ENCODE measurements around the gene MUC15.

The MUC15 gene

GRCh38 chr11:26571861-26572654 lies at the start of gene MUC15:
MUC15 (minus strand) TSS chr11:26572263; CDS start chr11:26567094, 5,169 bp downstream.
- Histone ChIP-seq H3K4me3 (ENCODE audit: low read depth in 1 of 2, low read length in 2 of 2) (no peak within 1 kb of the TSS), H3K27ac (ENCODE audit: low read depth, low read length) (no peak within 1 kb of the TSS), H3K9ac (ENCODE audit: low read depth in 1 of 2, low read length in 2 of 2) (no peak within 1 kb of the TSS), H3K27me3 (ENCODE audit: control insufficient read depth in 1 of 2, insufficient read depth in 2 of 2, low read length in 2 of 2) (no peaks in the 10 kb centered on the region), H3K4me1 (ENCODE audit: control insufficient read depth in 1 of 2, insufficient read depth in 2 of 2, low read length in 2 of 2) (no peaks in the 10 kb centered on the region), H3K9me3 (ENCODE audit: control insufficient read depth in 1 of 2, low read length in 2 of 2) (no peaks in the 10 kb centered on the region), H3K36me3 (ENCODE audit: control insufficient read depth in 1 of 2, insufficient read depth in 2 of 2, low read length in 2 of 2) (no peaks in the 10 kb centered on the region)

GRCh38 chr11:26621132-26621531 lies 49.1 kb upstream of the MUC15 start:
- Histone ChIP-seq H3K4me1 (ENCODE audit: control insufficient read depth in 1 of 2, insufficient read depth in 2 of 2, low read length in 2 of 2) (no peaks in the 10 kb centered on the region), H3K36me3 (ENCODE audit: control insufficient read depth in 1 of 2, insufficient read depth in 2 of 2, low read length in 2 of 2) (no peaks in the 10 kb centered on the region), H3K4me3 (ENCODE audit: low read depth in 1 of 2, low read length in 2 of 2) (no peak overlapping the region), H3K9me3 (ENCODE audit: control insufficient read depth in 1 of 2, low read length in 2 of 2) (no peaks in the 10 kb centered on the region), H3K27me3 (ENCODE audit: control insufficient read depth in 1 of 2, insufficient read depth in 2 of 2, low read length in 2 of 2) (no peaks in the 10 kb centered on the region), H3K27ac (ENCODE audit: low read depth, low read length) (no peak overlapping the region), H3K9ac (ENCODE audit: low read depth in 1 of 2, low read length in 2 of 2) (no peak overlapping the region)

- no peaks in the 10 kb centered on the region for H3K9me3 ChIP-seq (ENCODE audit: control insufficient read depth in 1 of 2, low read length in 2 of 2)
- no peak overlapping the region for H3K27ac ChIP-seq (ENCODE audit: low read depth, low read length)
Measured at GRCh38 chr11:26620282-26621045, 48.4 kb upstream of the MUC15 start.

GRCh38 chr11:26618441-26618840 lies 46.4 kb upstream of the MUC15 start:
- Histone ChIP-seq H3K27me3 (ENCODE audit: control insufficient read depth in 1 of 2, insufficient read depth in 2 of 2, low read length in 2 of 2) (no peaks in the 10 kb centered on the region), H3K27ac (ENCODE audit: low read depth, low read length) (no peak overlapping the region), H3K9me3 (ENCODE audit: control insufficient read depth in 1 of 2, low read length in 2 of 2) (no peaks in the 10 kb centered on the region), H3K4me1 (ENCODE audit: control insufficient read depth in 1 of 2, insufficient read depth in 2 of 2, low read length in 2 of 2) (no peaks in the 10 kb centered on the region), H3K4me3 (ENCODE audit: low read depth in 1 of 2, low read length in 2 of 2) (no peak overlapping the region), H3K9ac (ENCODE audit: low read depth in 1 of 2, low read length in 2 of 2) (no peak overlapping the region), H3K36me3 (ENCODE audit: control insufficient read depth in 1 of 2, insufficient read depth in 2 of 2, low read length in 2 of 2) (no peaks in the 10 kb centered on the region)

More at GRCh38 chr11:26620282-26621045, 48.4 kb upstream of the MUC15 start:
- Histone ChIP-seq H3K27me3 (ENCODE audit: control insufficient read depth in 1 of 2, insufficient read depth in 2 of 2, low read length in 2 of 2) (no peaks in the 10 kb centered on the region), H3K36me3 (ENCODE audit: control insufficient read depth in 1 of 2, insufficient read depth in 2 of 2, low read length in 2 of 2) (no peaks in the 10 kb centered on the region), H3K4me1 (ENCODE audit: control insufficient read depth in 1 of 2, insufficient read depth in 2 of 2, low read length in 2 of 2) (no peaks in the 10 kb centered on the region), H3K9ac (ENCODE audit: low read depth in 1 of 2, low read length in 2 of 2) (no peak overlapping the region), H3K4me3 (ENCODE audit: low read depth in 1 of 2, low read length in 2 of 2) (no peak overlapping the region)

- Histone ChIP-seq H3K4me3 (ENCODE audit: low read depth in 1 of 2, low read length in 2 of 2) (no peak overlapping the region), H3K36me3 (ENCODE audit: control insufficient read depth in 1 of 2, insufficient read depth in 2 of 2, low read length in 2 of 2) (no peaks in the 10 kb centered on the region), H3K4me1 (ENCODE audit: control insufficient read depth in 1 of 2, insufficient read depth in 2 of 2, low read length in 2 of 2) (no peaks in the 10 kb centered on the region), H3K9me3 (ENCODE audit: control insufficient read depth in 1 of 2, low read length in 2 of 2) (no peaks in the 10 kb centered on the region), H3K27me3 (ENCODE audit: control insufficient read depth in 1 of 2, insufficient read depth in 2 of 2, low read length in 2 of 2) (no peaks in the 10 kb centered on the region), H3K27ac (ENCODE audit: low read depth, low read length) (no peak overlapping the region), H3K9ac (ENCODE audit: low read depth in 1 of 2, low read length in 2 of 2) (no peak overlapping the region)
Measured at GRCh38 chr11:26613759-26614158, 41.7 kb upstream of the MUC15 start.

- no peak overlapping the region for H3K4me3 ChIP-seq (ENCODE audit: low read depth in 1 of 2, low read length in 2 of 2)
- no peaks in the 10 kb centered on the region for H3K27me3 ChIP-seq (ENCODE audit: control insufficient read depth in 1 of 2, insufficient read depth in 2 of 2, low read length in 2 of 2)
- H3K9ac ChIP-seq (ENCODE audit: low read depth in 1 of 2, low read length in 2 of 2) = no peak overlapping the region
- no peaks in the 10 kb centered on the region for H3K4me1 ChIP-seq (ENCODE audit: control insufficient read depth in 1 of 2, insufficient read depth in 2 of 2, low read length in 2 of 2)
- no peaks in the 10 kb centered on the region for H3K9me3 ChIP-seq (ENCODE audit: control insufficient read depth in 1 of 2, low read length in 2 of 2)
- no peaks in the 10 kb centered on the region for H3K36me3 ChIP-seq (ENCODE audit: control insufficient read depth in 1 of 2, insufficient read depth in 2 of 2, low read length in 2 of 2)
- no peak overlapping the region for H3K27ac ChIP-seq (ENCODE audit: low read depth, low read length)
Measured at GRCh38 chr11:26608507-26609146, 36.6 kb upstream of the MUC15 start.

- no peak overlapping the region for H3K9ac ChIP-seq (ENCODE audit: low read depth in 1 of 2, low read length in 2 of 2)
- no peak overlapping the region for H3K4me3 ChIP-seq (ENCODE audit: low read depth in 1 of 2, low read length in 2 of 2)
- no peaks in the 10 kb centered on the region for H3K36me3 ChIP-seq (ENCODE audit: control insufficient read depth in 1 of 2, insufficient read depth in 2 of 2, low read length in 2 of 2)
- no peaks in the 10 kb centered on the region for H3K9me3 ChIP-seq (ENCODE audit: control insufficient read depth in 1 of 2, low read length in 2 of 2)
- no peak overlapping the region for H3K27ac ChIP-seq (ENCODE audit: low read depth, low read length)
- no peaks in the 10 kb centered on the region for H3K4me1 ChIP-seq (ENCODE audit: control insufficient read depth in 1 of 2, insufficient read depth in 2 of 2, low read length in 2 of 2)
- no peaks in the 10 kb centered on the region for H3K27me3 ChIP-seq (ENCODE audit: control insufficient read depth in 1 of 2, insufficient read depth in 2 of 2, low read length in 2 of 2)
Measured at GRCh38 chr11:26607725-26608506, 35.9 kb upstream of the MUC15 start.

- Histone ChIP-seq H3K27ac (ENCODE audit: low read depth, low read length) (no peak overlapping the region), H3K9me3 (ENCODE audit: control insufficient read depth in 1 of 2, low read length in 2 of 2) (no peaks in the 10 kb centered on the region), H3K4me1 (ENCODE audit: control insufficient read depth in 1 of 2, insufficient read depth in 2 of 2, low read length in 2 of 2) (no peaks in the 10 kb centered on the region), H3K4me3 (ENCODE audit: low read depth in 1 of 2, low read length in 2 of 2) (no peak overlapping the region), H3K9ac (ENCODE audit: low read depth in 1 of 2, low read length in 2 of 2) (no peak overlapping the region), H3K27me3 (ENCODE audit: control insufficient read depth in 1 of 2, insufficient read depth in 2 of 2, low read length in 2 of 2) (no peaks in the 10 kb centered on the region), H3K36me3 (ENCODE audit: control insufficient read depth in 1 of 2, insufficient read depth in 2 of 2, low read length in 2 of 2) (no peaks in the 10 kb centered on the region)
Measured at GRCh38 chr11:26599876-26600434, 27.9 kb upstream of the MUC15 start.

GRCh38 chr11:26599425-26599824 lies 27.4 kb upstream of the MUC15 start:
- H3K4me3 ChIP-seq (ENCODE audit: low read depth in 1 of 2, low read length in 2 of 2) = no peak overlapping the region
- H3K9me3 ChIP-seq (ENCODE audit: control insufficient read depth in 1 of 2, low read length in 2 of 2) = no peaks in the 10 kb centered on the region
- H3K27ac ChIP-seq (ENCODE audit: low read depth, low read length) = no peak overlapping the region
- H3K9ac ChIP-seq (ENCODE audit: low read depth in 1 of 2, low read length in 2 of 2) = no peak overlapping the region
- H3K4me1 ChIP-seq (ENCODE audit: control insufficient read depth in 1 of 2, insufficient read depth in 2 of 2, low read length in 2 of 2) = no peaks in the 10 kb centered on the region
- no peaks in the 10 kb centered on the region for H3K27me3 ChIP-seq (ENCODE audit: control insufficient read depth in 1 of 2, insufficient read depth in 2 of 2, low read length in 2 of 2)
- H3K36me3 ChIP-seq (ENCODE audit: control insufficient read depth in 1 of 2, insufficient read depth in 2 of 2, low read length in 2 of 2) = no peaks in the 10 kb centered on the region

Data from duodenal mucosa (tissue), 2 donors.